Stimulated activated CD8-positive, alpha-beta memory T cell treated with anti-CD3 and anti-CD28 coated beads, Interleukin-12 subunit alpha, Interleukin-12 subunit beta, amount 100 ng/mL, for 24 hours (primary cell): ENCODE data around the gene MTA2.

Experiments used
- DNase-seq: peaks from one replicate; pipeline ENCODE4 v3.0.0-alpha.2; 2020; ENCODE audit errors: extremely low read depth

The MTA2 gene

DNA sequence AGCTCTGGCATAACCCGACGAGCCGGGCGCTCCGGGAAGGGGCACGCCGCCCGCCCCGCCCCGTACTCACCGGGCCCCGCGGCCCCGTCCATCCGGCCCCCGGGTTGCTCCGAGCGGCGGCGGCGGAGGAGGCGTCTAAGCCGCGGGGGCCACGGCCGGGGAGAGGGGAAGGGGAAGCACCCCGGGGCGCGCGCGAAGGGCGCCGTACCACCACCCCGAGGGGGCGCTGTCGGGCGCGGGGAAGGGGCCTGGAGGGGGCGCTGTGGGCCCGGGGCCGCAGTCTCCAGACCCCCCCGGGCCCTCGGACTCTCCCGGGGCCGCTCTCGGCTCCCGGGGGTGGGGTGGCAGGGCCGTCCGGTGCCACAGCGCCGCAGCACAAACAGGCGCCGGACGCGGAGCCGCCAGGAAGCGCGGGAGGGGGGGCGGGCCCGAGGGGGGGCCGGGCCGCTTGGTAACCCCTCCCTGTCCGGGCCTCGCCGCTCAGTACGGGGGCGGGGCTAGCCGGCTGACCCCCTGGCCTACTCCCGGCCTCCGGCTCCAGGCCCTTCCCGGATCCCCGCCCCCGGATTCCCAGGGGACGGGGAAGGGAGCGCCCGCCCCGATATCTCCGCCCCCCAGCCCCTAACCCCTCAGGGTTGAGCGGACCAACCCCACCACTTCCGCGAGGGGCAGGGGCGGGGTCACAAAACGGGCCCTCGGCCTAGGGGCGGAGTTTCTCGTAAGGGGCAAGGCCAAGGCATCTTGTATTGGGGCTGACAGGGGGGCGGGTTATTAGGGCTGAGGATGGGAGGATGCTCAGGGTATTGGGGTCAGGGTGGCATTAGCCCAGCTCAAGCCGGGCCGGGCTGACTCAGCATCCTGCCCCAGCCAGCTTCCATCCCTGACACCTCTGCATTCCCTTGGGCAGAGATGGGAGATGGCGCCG lies 11.0 kb upstream of the MTA2 start, which contains the start of the genes EML3 and ROM1:
EML3 (minus strand) TSS at position 410 of the 925 bp plus-strand sequence; CDS start at position 92, 318 bp downstream.
ROM1 (plus strand) TSS at position 892 of the 925 bp plus-strand sequence; CDS start at position 917, 25 bp downstream.
- peak; percentile 65 for DNase-seq

DNA sequence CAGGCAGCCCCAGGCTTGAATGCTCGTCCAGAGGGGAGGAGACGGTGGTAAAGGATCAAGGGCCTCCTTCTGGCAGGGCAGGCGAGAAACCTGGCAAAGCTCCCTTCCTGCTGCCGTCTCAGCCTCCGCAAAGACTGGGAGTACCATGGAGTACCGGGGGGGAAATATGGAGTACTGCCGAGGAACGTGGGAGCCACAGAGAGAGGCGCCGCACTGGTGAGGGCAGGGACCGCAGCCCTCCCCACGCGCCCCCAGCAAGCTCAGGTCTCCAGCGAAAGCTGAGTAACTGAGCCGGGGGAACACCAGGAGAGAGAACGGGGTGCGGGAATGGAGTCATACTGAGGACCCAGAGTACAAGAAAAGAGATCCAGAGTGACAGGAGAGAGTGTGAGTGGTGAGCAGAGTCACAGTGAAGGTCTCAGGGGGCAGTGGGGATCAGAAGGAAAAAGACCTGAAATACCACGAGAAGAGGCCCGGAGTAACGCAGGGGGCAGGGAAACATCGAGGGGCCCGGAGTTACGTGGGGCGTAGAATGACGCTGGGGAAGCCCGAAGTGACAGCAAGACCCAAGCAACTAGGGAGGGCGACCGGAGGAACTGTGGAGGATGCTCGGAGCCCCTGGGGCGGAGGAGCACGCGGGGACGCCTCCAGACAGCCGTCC lies 10.2 kb upstream of the MTA2 start:
- no peak for DNase-seq

- no peak for DNase-seq
Measured at GRCh38 chr11:62610814-62611704, 9.4 kb upstream of the MTA2 start.

- DNase-seq = no peak
Measured at GRCh38 chr11:62610403-62610802, 8.7 kb upstream of the MTA2 start.

DNA sequence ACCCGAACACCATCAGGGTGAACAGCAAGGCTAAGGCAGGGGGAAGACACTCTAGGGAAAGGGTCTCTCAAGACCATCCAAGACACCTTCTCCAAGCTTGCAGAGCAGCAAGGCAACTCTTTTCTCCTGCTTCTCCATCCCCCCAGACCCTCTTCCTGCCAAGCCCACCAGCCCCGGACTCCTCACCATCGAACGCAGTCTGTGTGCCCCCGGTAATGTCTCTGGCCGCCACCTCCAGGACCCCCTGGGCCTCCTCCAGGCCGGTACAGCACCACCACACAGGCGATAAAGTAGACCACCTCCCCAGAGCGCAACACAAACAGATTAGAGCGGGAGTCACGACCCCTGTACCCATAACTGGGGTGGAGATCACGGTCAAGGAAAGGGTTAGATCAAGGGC lies 7.1 kb upstream of the MTA2 start:
- no peak for DNase-seq

DNA sequence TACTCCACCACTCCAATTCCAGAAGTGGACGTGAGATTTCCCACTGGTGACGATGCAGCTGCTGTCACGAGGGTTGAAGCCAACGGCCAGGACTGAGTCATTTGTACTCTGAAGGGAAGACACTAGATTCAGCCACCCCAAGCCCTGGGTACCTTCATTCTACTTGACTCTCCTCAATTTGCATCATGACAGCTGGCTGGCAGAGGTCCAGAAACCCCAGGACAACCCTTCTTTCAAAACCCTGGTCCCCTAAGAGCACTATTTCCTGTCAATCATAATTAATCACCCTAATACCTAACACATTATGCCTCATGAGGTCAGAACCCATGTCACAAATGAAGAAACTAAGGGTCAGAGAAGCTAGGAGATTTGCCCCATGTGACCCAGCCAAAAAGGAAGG lies 6.0 kb upstream of the MTA2 start:
- DNase-seq = no peak

DNA sequence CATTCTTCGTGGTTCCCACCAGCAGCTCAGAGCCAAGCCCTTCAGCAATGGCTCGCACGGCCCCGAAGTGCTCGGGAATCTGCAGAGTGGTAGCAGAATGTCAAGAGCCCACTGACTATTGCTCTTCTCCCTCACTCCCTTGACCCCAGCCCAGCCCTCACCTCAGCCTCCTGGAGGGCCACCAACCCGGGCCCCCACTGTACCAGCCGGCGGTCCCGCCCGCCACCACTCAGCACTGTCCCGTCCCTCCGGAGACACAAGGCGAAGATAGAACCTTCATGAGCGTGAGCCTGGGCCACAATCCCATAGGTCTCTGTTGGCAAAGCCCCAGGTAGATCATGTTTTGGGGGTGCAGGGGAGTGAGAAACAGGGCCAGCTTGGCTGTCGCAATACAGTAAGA lies 4.2 kb upstream of the MTA2 start:
- DNase-seq = no peak

DNA sequence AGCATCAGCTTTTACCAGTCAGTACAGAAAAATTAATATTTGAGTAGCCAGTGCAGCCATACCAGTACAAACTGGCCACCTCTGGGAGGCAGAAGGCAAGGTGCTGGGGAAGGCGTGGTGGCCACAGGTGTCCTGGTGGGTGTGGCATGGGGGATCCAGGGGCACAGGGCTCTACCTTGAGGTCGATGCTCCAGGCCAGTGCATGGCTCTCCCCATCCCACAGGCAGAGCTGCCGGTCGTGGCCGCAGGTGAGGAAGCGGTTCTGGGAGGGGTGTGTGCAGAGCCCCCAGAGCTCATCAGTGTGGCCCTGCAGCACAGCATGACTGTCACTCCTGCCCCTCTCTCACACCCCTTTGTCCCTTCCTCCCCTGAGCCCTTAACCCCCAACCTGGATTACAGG lies 3.8 kb upstream of the MTA2 start:
- DNase-seq = no peak

DNA sequence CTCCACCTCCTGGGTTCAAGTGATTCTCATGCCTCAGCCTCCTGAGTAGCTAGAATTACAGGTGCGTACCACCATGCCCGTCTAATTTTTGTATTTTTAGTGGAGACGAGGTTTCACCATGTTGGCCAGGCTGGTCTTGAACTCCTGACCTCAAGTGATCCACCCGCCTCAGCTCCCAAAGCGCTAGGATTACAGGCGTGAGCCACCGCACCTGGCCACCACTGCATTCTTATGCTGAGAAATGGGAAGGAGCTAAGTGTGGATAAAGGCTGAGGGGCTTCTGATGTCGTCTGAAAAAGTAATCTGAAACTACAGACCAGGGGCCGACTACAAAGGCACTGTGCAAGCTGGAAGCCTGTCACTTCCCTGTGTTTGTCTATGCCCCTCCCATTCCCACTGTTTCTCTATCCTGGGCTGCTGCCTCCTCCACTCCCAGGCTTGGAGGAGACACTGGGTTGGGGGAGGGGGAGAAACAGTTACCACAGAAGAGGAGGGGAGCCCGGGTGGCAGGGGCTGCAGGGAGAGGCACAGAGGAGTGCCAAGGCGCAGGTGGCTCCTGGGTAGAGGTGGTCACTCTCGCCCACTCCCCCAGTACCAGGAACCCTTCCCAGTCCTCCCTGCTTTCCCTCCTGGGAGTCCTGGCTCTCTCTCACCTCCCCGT lies 2.9 kb upstream of the MTA2 start:
- no peak for DNase-seq

- no peak for DNase-seq
Measured at GRCh38 chr11:62603776-62604299, 2.2 kb upstream of the MTA2 start.

DNA sequence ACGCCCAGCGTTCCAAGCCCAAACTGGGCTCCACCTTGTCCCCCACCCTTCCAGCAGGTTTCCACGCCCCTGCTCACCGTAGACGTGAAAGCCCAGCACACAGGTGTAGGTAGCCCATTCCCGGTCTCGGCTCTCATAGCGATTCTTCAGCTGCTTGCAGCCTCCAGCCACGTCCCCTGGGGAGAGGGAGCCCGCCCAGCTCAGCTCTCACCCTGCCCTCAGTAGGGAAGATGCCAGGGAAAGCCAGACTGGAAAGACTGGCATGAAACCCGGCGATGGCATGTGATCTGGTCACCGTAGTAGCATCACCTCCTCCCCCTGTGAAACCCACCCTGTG lies 1.4 kb upstream of the MTA2 start:
- no peak for DNase-seq

DNA sequence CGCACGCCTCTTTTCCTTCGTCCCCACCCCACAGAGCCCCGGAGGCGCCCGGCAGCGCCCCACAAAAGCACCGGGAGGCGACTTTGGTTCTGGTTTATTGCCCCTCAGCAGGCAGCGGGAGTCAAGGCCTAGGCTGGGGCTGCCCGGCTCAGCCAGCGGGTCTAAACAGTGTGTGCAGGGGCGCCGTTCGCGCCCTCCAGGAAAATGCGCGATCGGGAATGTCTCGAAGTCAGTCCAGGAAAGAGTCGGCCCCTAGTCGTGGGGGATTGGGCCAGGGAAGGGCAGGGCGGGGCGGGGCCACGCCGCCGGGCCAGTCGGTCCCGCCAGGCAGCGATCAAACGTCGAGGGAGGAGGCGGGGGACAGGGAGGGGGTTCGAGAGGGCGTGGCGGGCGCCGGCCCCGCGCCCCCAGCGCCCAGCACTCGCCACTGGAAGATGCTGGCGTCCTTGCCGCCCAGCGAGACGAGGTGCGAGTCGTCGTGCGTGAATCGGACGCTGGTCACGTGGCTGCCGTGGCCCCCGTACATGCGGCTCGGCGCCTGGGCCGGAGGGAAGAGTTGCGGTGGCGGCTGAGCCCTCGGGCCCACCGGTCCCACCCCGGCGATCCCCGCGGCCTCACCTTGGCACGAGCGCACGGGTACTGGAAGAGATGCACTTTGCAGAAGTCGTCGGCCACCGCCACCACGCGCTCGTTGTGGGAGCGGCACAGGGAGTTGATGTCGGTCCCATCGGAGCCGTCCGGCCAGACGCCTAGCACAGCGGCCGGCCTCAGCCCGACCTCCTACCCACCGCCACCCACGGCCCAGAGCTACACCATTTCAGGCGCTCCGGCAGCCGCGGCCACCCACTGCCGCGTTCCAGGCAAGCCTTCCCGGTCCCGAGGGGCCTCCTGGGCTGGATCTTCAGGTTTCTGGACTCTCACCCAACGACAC lies 741 bp upstream of the MTA2 start:
- no peak for DNase-seq

- no peak for DNase-seq
Measured at GRCh38 chr11:62601122-62601371, 618 bp downstream of the MTA2 start.

DNA sequence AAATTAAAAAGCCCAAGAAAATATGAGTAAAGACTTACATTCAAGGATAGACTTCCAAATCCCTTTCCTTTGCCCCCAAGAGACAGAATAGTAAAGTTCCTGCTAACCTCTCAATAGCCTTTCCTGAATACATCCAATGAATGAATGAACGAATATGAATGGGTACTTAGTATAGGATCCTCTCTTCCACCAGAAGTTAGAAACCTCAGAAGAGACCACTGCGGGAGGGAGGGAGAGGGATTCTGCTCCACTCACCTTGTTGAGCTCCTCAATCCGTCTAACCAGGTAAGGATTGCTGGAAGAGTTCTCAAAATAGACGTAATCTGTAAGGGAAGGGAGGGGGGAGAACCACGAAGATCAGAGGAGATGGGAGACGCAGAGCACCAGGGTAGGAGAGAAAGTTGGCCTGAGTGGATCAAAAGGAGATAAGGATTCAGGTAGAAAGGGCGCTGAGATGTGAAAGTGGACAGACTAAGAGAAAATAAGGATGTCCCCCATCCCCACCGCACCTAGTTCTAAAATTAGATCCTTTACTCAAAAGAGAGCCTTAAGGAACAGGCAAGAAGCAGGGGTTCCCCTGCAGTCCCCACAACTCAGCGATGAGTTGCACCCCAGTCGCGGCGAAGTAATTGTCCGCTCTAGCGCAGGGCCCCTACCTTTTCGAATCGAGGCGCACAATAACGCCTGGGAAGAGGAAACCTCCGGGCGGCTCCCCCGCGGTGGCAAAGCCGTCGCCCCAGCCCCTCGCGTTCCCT lies 1.1 kb downstream of the MTA2 start:
- no peak for DNase-seq

DNA sequence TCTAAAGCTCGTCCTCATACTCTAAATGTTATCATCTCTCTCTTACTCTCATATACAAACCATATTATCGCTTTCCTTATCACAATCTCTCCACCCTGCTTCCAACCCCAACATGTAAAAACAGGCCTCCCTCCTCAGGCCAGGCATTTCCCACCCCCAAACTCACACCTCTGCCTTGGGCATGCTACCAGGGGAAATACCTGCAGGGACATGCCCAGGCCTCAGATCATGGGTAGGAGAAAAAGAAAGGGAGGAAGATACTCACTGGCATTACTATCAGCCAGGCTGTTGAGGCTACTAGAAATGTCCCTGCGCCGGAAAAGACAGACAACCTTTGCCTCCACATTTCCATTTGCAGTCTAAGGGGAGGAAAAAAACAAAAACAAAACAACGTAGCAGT lies 1.8 kb downstream of the MTA2 start:
- DNase-seq = no peak

- DNase-seq = peak; percentile 92
Measured at GRCh38 chr11:62599069-62599696, 2.5 kb downstream of the MTA2 start.

DNA sequence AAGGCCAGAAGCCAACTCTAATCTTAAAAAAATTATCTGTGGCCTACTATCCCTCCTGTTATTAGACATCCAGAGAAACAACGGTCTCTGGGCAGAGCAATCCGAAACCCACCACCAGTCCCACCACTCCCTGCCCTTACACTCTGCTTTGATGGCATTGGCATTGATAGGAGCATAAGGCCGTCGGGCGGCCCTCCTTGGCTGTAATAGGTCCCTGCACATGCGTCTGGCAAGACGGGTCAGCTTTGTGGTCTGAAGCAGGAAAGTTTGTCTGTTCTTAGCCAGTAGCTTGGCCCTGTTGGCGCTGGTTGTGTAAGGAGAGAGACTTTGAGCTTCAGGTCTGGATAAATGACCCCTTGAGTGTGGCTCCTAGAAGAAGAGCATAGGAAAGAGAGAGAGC lies 6.5 kb downstream of the MTA2 start:
- DNase-seq = no peak

GRCh38 chr11:62593434-62594044 lies 8.1 kb downstream of the MTA2 start:
- no peak for DNase-seq

GRCh38 chr11:62592989-62593421 lies 8.7 kb downstream of the MTA2 start:
- no peak for DNase-seq
